Astrocyte (in vitro differentiated cells and primary cell): ENCODE measurements around the gene ETFB.

Source experiments
- CTCF ChIP-seq: IDR thresholded peaks from 2 replicates; pipeline ENCODE4 v1.5.1; 2011; ENCODE audit warnings: low read depth, mild to moderate bottlenecking, inconsistent platforms, low read length, moderate library complexity; ENCODE audit not compliant: insufficient read depth
- EZH2 ChIP-seq: IDR thresholded peaks from 2 replicates; pipeline ENCODE4 v1.6.1; 2012; ENCODE audit warnings: mild to moderate bottlenecking, low read length, inconsistent platforms; ENCODE audit not compliant: insufficient read depth

DNA sequence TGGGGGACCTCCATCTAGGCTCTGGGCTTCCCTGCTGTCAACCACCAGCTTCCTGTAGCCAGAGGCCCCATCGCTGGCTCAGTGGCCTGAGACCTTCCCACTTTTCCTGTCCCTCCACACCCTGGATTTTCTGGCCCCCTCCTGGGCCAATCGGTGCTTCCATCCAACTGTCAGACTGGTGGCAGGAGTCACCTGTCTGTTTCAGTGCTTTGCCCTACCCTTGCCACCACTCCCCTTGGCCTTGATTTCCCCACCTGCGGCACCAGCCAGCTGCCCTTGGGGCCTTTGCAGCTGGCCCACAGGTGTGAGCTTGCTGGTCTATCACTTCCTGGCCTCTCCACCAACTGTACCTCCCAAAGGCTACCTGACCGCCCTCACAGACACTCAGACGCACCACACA, 36.8 kb downstream of the ETFB start:
- no peak for TF ChIP-seq CTCF
- no peak for TF ChIP-seq EZH2
